Left ventricle myocardium inferior (tissue), 1 donor: ENCODE data around the gene MDM4. TPM values are rescaled to one million over a fixed set of nuclear protein-coding genes. Genes with fewer than 3 reads are reported as not detected.

ENCODE experiments used
- DNase-seq: peaks from one replicate; pipeline ENCODE4 v3.0.0-alpha.2; 2020
- H3K27ac ChIP-seq: fragments of 200-600 bp; replicated peaks from 2 replicates; pipeline ENCODE4 v1.8.0; 2021
- H3K27me3 ChIP-seq: fragments of 200-600 bp; 2 replicates; pipeline ENCODE4 v1.8.0; 2021; ENCODE audit warnings: low read depth
- H3K36me3 ChIP-seq: fragments of 200-600 bp; 2 replicates; pipeline ENCODE4 v1.8.0; 2021
- H3K4me1 ChIP-seq: fragments of 200-600 bp; 2 replicates; pipeline ENCODE4 v1.8.0; 2021
- H3K4me3 ChIP-seq: fragments of 200-600 bp; 2 replicates; pipeline ENCODE4 v1.8.0; 2021; ENCODE audit warnings: mild to moderate bottlenecking, moderate library complexity
- H3K9me3 ChIP-seq: fragments of 200-600 bp; replicated peaks from 2 replicates; pipeline ENCODE4 v1.8.0; 2021
- intact Hi-C: fragments of 100-400 bp; cut with micrococcal nuclease; formaldehyde crosslinking; loops from one replicate; pipeline ENCODE4 v1.11.0; 2022
- total RNA-seq: library from RNA; stranded (reverse); fragmentation: NEBNext Ultra II Directional; extraction: Animal tissue kit (Norgen Biotek cat#: 25700); gene quantifications from one replicate; pipeline ENCODE4 v1.2.1, GENCODE V29; 2021
- TF ChIP-seq, protein P1 (sequence below): fragments of 200-600 bp; IDR thresholded peaks from 2 replicates; pipeline ENCODE4 v1.8.0; 2021; ENCODE audit warnings: antibody characterized with exemption, mild to moderate bottlenecking, borderline replicate concordance
- donor health status: DM: no; HTN: yes; CAD: no; lungs with severe emphysema.

MDM4 gene
- total RNA-seq, 1 donor from 2014 or later: 29.3 TPM

DNA sequence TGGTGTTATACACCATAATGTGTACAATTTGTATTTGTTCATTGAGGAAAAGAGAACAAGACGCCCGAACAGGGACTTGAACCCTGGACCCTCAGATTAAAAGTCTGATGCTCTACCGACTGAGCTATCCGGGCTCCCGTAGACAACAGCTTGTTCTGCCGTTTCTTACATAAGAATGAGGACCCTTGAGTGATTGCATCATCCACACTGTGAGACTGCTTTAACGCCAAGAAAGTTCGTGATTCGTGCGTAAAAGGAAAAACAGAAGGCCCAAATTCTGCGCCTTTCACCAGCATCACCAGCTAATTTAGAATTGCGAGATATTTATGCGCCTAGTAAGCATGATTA, 9.3 kb upstream of the MDM4 start:
- H3K27ac ChIP-seq: peak overlapping the region; percentile 88
- DNase-seq: peak; percentile 59
- H3K27me3 ChIP-seq: no peaks in the 10 kb centered on the region
- H3K4me1 ChIP-seq: peaks cover 22% of the 10 kb centered on the region
- peak overlapping the region; percentile 71 for H3K4me3 ChIP-seq
- TF ChIP-seq, protein P1, sequence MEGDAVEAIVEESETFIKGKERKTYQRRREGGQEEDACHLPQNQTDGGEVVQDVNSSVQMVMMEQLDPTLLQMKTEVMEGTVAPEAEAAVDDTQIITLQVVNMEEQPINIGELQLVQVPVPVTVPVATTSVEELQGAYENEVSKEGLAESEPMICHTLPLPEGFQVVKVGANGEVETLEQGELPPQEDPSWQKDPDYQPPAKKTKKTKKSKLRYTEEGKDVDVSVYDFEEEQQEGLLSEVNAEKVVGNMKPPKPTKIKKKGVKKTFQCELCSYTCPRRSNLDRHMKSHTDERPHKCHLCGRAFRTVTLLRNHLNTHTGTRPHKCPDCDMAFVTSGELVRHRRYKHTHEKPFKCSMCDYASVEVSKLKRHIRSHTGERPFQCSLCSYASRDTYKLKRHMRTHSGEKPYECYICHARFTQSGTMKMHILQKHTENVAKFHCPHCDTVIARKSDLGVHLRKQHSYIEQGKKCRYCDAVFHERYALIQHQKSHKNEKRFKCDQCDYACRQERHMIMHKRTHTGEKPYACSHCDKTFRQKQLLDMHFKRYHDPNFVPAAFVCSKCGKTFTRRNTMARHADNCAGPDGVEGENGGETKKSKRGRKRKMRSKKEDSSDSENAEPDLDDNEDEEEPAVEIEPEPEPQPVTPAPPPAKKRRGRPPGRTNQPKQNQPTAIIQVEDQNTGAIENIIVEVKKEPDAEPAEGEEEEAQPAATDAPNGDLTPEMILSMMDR: no peak
- H3K36me3 ChIP-seq: no peaks in the 10 kb centered on the region
- no peaks in the 10 kb centered on the region for H3K9me3 ChIP-seq
- intact Hi-C loops: no loop called here

DNA sequence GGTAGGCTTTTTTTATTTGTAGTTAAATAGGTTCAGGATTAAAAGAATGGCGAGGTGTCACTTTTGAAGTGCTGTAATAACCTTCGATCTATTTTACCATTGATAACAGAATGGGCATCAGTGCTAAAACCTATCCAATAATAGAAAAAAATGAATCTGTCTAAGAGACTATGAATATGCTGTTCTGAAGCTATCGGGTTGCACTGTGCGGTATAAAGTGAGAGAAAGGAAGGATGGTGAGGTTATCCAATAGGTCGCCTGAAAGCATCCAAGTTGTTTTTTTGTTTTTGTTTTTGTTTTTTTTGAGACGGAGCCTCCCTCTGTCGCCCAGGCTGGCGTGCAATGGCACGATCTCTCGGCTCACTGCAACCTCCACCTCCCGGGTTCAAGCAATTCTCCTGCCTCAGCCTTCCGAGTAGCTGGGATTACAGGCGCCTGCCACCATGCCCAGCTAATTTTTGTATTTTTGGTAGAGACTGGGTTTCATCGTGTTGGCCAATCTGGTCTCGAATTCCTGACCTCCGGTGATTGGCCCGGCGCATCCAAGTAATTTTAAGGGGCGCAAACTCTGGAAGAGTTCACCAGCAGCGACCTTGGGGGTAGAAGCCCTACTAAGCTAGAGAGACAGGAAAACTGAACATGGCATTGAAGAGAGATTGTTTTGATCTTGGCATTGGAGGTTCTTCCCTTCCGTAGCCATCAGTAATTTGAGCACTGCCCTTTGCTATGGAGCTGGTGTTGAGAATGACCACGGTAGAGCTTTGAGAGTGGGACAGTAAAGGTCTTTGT, 8.7 kb upstream of the MDM4 start:
- Histone ChIP-seq H3K27me3 (no peaks in the 10 kb centered on the region), H3K9me3 (no peaks in the 10 kb centered on the region), H3K4me3 (peak overlapping the region; percentile 71), H3K4me1 (peaks cover 22% of the 10 kb centered on the region), H3K36me3 (no peaks in the 10 kb centered on the region), H3K27ac (peak overlapping the region; percentile 88)
- intact Hi-C loops: no loop called here
- TF ChIP-seq, protein P1: no peak
- DNase-seq: no peak

DNA sequence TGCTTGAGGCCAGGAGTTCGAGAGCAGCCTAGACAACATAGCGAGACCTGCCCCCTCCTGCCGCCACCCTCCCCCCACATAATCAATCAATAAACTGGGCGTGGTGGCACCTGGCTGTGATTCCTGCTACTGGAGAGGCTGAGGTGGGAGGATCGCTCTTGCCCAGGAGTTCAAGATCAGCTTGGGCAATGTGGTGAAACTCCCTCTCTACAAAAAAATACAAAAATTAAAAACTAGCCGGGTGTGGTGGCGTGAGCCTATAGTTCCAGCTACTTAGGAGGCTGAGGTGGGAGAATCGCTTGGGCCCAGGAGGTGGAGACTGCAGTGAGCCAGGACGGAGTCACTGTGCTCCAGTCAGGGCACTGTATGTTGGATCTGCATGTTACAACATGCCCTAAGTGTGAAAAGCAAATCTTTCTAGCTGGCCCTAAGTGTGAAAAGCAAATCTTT, 7.0 kb upstream of the MDM4 start:
- TF ChIP-seq, protein P1: no peak
- H3K36me3 ChIP-seq: no peaks in the 10 kb centered on the region
- no peak overlapping the region for H3K27ac ChIP-seq
- no peaks in the 10 kb centered on the region for H3K9me3 ChIP-seq
- intact Hi-C loops: no loop called here
- no peaks in the 10 kb centered on the region for H3K27me3 ChIP-seq
- no peak for DNase-seq
- peaks cover 19% of the 10 kb centered on the region for H3K4me1 ChIP-seq
- H3K4me3 ChIP-seq: no peak overlapping the region

DNA sequence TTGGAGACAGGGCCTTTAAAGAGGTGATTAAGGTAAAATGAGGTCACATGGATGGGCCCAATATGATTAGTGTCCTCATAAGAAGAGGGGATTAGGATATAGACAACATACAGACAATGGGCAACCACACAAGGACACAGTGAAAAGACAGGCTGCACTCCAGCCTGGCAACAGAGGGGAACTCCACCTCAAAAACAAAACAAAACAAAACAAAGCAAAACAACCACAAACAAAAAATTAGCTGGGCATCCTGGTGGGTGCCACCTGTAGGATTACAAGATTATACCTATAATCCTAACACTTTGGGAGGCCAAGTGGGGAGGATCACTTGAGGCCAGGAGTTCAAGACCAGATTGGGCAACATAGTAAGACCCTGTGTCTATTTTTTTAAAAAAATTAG, 4.8 kb upstream of the MDM4 start:
- DNase-seq: no peak
- TF ChIP-seq, protein P1: no peak
- Histone ChIP-seq H3K27me3 (no peaks in the 10 kb centered on the region), H3K27ac (no peak overlapping the region), H3K4me3 (no peak overlapping the region), H3K9me3 (no peaks in the 10 kb centered on the region), H3K4me1 (peaks cover 17% of the 10 kb centered on the region), H3K36me3 (no peaks in the 10 kb centered on the region)
- intact Hi-C loops: no loop called here

DNA sequence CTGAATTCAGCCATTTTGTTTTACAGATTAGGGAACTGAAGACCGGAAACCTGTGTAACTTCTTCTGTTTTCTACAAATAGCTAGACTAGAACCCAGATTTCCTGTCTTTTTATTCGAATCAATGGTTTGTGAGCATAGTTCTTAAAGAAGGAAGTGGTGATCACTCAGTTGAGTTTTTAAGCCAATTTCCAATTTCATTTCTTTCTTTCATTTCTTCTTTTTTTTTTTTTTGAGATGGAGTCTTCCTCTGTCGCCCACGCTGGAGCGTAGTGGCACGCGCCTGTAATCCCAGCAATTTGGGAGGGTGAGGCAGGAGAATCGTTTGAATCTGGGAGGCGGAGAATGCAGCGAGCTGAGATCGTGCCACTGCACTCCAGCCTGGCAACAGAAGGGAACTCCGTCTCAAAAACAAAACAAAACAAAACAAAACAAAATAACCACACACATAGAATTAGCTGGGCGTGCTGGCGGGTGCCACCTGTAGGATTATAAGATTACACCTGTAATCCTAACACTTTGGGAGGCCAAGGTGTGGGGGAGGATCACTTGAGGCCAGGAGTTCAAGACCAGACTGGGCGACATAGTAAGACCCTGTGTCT, 3.0 kb upstream of the MDM4 start:
- TF ChIP-seq, protein P1: no peak
- intact Hi-C loops: no loop called here
- H3K4me3 ChIP-seq: no peak overlapping the region
- peaks cover 27% of the 10 kb centered on the region for H3K4me1 ChIP-seq
- no peaks in the 10 kb centered on the region for H3K27me3 ChIP-seq
- peaks cover 5% of the 10 kb centered on the region for H3K36me3 ChIP-seq
- H3K27ac ChIP-seq: peak overlapping the region; percentile 31
- DNase-seq: no peak
- no peaks in the 10 kb centered on the region for H3K9me3 ChIP-seq
